AG08396 (cell line): ENCODE measurements around the gene CCDC86.

Experiments
- DNase-seq: peaks from one replicate; pipeline ENCODE4 v3.0.0; 2012; ENCODE audit warnings: low spot score, mixed read lengths

The CCDC86 gene

GRCh38 chr11:60831501-60832079 lies 10.3 kb upstream of the CCDC86 start:
- DNase-seq = no peak

GRCh38 chr11:60834742-60835533 lies 7.0 kb upstream of the CCDC86 start:
- DNase-seq = no peak

DNA sequence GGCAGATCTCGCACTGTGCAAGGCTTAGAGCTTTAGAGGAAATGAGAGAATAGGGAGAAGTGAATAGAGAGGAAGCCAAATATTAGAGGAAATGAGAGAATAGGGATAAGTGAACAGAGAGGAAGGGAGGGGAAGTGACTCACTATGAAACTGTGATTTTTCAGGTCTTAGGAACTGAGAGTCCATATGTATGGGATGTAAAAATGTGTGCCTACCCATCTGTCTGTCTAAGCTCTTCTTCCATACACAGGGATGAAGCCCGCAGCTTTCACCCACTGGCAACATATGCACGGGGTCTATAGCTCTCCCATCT lies 6.4 kb upstream of the CCDC86 start:
- DNase-seq = no peak

GRCh38 chr11:60836866-60837515 lies 4.9 kb upstream of the CCDC86 start:
- DNase-seq = no peak

DNA sequence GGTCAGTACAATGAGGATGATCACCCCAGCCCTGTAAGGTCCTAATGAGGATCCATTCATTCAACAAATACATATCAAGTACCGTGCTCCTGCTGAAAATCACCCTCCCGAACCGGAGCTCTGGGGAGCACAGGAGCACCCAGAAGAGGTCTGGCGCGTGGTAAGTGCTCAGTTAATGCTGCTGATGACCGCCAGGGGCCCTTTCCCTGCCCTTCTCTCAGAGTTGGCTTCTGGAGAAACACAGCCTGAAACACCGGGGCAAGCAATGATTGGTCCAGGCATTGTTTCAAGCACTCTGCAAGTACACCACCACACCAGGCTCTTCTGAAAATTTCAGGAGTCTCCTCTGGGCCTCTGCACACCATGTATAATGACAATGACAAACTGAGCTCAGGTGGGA lies 3.8 kb upstream of the CCDC86 start:
- DNase-seq = no peak

- DNase-seq = peak; percentile 85
Observed at GRCh38 chr11:60840470-60841430, 1.2 kb upstream of the CCDC86 start.

GRCh38 chr11:60842668-60843600 lies 1.0 kb downstream of the CCDC86 start:
- no peak for DNase-seq

- peak; percentile 58 for DNase-seq
Observed at GRCh38 chr11:60844045-60844869, 2.3 kb downstream of the CCDC86 start.

- no peak for DNase-seq
Observed at GRCh38 chr11:60844870-60845221, 2.9 kb downstream of the CCDC86 start.

DNA sequence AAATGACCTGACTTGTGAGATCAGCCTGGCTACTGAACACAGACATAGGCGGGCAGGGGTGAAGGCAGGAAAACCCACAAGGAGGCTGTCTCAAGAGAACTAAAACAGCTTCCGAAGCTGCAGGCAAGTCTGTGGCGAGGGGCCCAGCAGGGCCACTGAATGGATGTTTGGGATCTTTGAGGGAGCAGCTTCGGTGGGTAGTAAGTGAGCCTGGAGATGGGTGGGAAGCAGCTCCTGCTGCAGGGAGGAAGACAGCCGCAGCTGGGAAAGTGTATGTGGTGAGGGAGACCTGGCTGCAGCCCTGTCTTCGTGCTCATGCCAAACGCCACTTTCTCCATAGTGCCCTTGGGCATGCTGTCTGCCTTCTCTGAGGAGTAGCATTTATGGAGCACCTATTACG lies 3.4 kb downstream of the CCDC86 start:
- no peak for DNase-seq

DNA sequence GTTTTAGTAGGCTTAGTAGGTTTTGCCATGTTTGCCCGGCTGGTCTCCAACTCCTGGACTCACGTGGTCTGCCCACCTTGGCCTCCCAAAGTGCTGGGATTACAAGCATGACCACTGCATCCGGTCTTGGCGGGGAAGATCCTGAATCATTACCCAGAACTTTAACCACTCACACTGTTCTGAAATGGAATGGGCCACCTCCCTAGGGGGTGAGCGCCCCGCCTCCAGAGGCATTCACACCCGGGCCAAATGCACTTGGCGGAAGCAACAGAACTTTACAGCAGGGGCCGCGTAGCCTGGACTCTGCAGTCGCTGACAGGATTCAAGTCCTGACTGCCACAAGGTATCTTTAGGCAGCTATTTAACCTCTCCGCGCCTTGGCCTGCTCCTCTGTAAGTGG lies 5.4 kb downstream of the CCDC86 start:
- no peak for DNase-seq

DNA sequence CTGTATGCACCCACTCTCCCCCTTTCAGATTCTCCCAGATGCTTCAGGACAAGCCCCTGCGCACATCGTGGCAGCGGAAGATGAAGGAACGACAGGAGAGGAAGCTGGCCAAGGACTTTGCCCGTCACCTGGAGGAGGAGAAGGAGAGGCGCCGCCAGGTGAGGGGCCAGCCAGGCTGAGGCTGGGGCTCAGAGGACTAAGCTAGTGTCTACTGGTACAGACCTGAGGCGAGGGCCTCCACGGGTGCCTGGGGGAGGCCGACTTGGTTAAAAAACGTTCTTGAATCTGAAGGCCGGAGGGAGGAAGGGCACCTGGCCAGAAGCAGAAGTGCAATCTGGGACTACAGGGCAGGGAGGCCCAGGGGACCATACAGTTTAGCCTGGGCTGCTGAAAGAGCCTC lies 6.0 kb downstream of the CCDC86 start:
- no peak for DNase-seq

DNA sequence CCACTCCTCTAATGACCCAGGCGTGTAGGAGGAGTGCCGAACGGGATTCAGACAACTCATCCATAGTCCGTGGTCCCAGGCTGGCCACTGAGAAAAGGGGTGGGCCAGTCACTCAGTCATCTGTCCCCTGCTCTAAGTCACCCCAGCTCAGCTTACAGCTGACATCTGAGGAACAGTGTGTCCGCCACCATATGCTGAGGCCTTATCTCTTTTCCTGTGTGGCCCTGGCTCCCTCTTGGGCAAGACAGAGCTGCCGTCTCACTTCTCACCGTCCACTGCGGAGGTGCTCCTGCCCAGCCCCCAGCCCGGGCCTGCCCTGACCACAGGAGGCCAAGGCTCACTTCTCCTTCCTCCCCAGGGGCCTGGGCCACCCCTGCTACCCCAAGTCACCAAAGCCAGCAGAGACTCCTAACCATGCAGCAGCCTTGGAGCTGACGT lies 6.8 kb downstream of the CCDC86 start:
- no peak for DNase-seq

DNA sequence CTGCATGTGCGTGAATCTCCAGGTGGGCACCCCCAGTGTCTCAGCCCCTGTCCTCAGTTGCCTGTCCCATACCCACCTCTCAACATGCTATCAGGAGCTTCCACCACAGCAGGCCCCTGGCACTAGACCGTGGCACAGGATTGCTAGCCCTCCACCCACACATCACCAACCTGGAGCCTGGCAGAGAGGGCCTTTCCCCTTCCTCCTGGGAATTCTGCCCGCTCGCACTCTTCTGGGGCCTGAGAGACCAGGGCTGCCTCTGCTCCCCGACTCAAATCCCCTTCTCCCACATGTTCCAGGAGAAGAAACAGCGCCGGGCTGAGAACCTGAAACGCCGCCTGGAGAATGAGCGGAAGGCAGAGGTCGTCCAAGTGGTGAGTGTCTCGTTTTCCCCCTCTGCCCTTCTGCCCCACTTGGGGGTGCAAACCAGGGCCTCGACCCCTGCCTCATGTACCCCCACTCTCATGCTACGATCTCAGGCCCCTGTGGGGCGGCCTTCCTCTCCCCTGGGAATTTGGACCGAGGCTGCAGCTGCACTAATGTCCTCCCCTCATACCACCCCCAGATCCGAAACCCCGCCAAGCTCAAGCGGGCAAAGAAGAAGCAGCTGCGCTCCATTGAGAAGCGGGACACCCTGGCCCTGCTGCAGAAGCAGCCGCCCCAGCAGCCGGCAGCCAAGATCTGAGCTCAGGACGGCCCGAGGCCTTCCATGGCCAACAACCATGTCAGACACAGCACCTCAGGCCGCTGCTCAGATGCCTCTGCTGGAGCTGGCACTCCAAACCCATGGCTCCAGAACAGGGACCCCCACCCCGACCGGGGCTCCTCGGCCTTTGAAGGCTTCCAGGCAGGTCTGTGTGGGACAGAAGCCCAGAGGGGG lies 8.0 kb downstream of the CCDC86 start:
- DNase-seq = no peak

DNA sequence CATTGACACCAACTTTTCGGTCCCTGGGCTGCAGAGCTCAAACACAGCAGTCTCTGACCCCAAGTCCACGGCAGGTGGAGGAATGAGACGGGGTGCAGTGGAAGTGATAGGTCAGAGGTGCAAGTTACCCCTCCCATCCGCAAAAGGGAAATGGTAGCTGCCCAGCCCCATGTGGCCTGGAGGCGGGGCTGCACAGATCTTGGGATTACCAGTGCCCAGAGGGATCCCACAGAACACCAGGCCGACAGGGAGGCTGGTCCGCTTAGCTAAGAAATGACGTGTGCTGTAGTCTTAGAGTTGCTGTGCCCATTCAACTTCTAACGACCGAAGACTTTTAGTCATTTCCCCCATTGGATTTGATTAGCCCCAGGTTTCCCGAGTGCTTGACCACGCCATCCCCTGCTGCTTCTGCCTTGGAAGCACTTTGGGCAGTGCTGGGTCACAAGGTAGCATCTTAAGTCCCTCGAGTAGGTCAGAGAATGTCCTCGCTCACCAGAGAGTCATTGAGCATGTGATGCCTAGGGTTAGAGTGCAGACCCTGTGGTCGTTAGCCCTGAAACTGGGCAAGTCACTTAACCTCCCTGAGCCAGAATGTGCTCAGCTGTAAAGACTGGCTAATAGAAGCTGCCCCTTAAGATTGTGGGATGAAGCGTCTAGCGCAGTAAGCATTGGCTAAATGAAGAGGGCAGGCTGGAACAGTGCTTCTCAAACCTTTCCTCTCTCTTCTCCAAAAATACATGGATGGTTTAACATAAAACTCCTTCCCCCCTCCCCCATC lies 9.6 kb downstream of the CCDC86 start:
- no peak for DNase-seq

- DNase-seq = no peak
Observed at GRCh38 chr11:60852117-60852981, 10.4 kb downstream of the CCDC86 start.
